ENCODE measurements around the gene JADE1. TPM values are rescaled to one million over a fixed set of nuclear protein-coding genes. Genes with fewer than 3 reads are reported as not detected.

Gene JADE1
- total RNA-seq, 4 donors from 2014 or later = 18.2 to 26.4 (median 19.6) TPM

GRCh38 chr4:128862608-128863311 lies 53.3 kb downstream of the JADE1 start:
- Histone ChIP-seq H3K4me3 (no peak overlapping the region), H3K4me1 (peaks cover 0 to 12% (median 4%) of the 10 kb centered on the region in 4 donors), H3K27me3 (no peaks in the 10 kb centered on the region), H3K9me3 (no peaks in the 10 kb centered on the region), H3K36me3 (peaks cover 0 to 44% (median 0%) of the 10 kb centered on the region in 3 donors), H3K27ac (no peak overlapping the region)
- no peak for TF ChIP-seq POLR2A (IDR thresholded peaks at IDR 0.05)
- DNase-seq = no peak

GRCh38 chr4:128863312-128864075 lies 54.0 kb downstream of the JADE1 start:
- Histone ChIP-seq H3K9me3 (no peaks in the 10 kb centered on the region), H3K27me3 (no peaks in the 10 kb centered on the region), H3K4me1 (peaks cover 0 to 12% (median 4%) of the 10 kb centered on the region in 4 donors), H3K27ac (no peak overlapping the region), H3K36me3 (peaks cover 0 to 39% (median 0%) of the 10 kb centered on the region in 3 donors), H3K4me3 (no peak overlapping the region)
- TF ChIP-seq POLR2A (IDR thresholded peaks at IDR 0.05) (no peak), CTCF (IDR thresholded peaks at IDR 0.05) (peak; percentile 74 to 92 (median 81))
- peak; percentile 51 to 88 (median 80) for DNase-seq

- Histone ChIP-seq H3K36me3 (peaks cover 0 to 44% (median 0%) of the 10 kb centered on the region in 3 donors), H3K9me3 (no peaks in the 10 kb centered on the region), H3K4me1 (peaks cover 0 to 7% (median 3%) of the 10 kb centered on the region in 4 donors), H3K27ac (no peak overlapping the region), H3K4me3 (no peak overlapping the region), H3K27me3 (no peaks in the 10 kb centered on the region)
- no peak for DNase-seq
- TF ChIP-seq POLR2A (IDR thresholded peaks at IDR 0.05) = no peak
Measured at GRCh38 chr4:128865132-128865531, 55.6 kb downstream of the JADE1 start.

GRCh38 chr4:128866269-128866668 lies 56.8 kb downstream of the JADE1 start:
- no peak for DNase-seq
- Histone ChIP-seq H3K36me3 (peaks cover 0 to 44% (median 0%) of the 10 kb centered on the region in 3 donors), H3K4me1 (peaks cover 0 to 7% (median 3%) of the 10 kb centered on the region in 4 donors), H3K4me3 (no peak overlapping the region), H3K9me3 (no peaks in the 10 kb centered on the region), H3K27me3 (no peaks in the 10 kb centered on the region), H3K27ac (no peak overlapping the region)
- no peak for TF ChIP-seq POLR2A (IDR thresholded peaks at IDR 0.05)
- TF ChIP-seq CTCF (IDR thresholded peaks at IDR 0.05) = no peak

GRCh38 chr4:128866691-128867090 lies 57.2 kb downstream of the JADE1 start:
- Histone ChIP-seq H3K4me1 (peaks cover 0 to 6% (median 2%) of the 10 kb centered on the region in 4 donors), H3K36me3 (peaks cover 0 to 44% (median 0%) of the 10 kb centered on the region in 3 donors), H3K4me3 (no peak overlapping the region), H3K27me3 (no peaks in the 10 kb centered on the region), H3K9me3 (no peaks in the 10 kb centered on the region), H3K27ac (no peak overlapping the region)
- no peak for TF ChIP-seq POLR2A (IDR thresholded peaks at IDR 0.05)
- no peak for TF ChIP-seq CTCF (IDR thresholded peaks at IDR 0.05)
- no peak for DNase-seq

GRCh38 chr4:128868758-128869157 lies 59.3 kb downstream of the JADE1 start:
- no peaks in the 10 kb centered on the region for H3K27me3 ChIP-seq

More at GRCh38 chr4:128868758-128869157, 59.3 kb downstream of the JADE1 start:
- Histone ChIP-seq H3K36me3 (peaks cover 0 to 44% (median 0%) of the 10 kb centered on the region in 3 donors), H3K27ac (no peak overlapping the region), H3K9me3 (no peaks in the 10 kb centered on the region), H3K4me3 (no peak overlapping the region), H3K4me1 (no peaks in the 10 kb centered on the region)
- no peak for DNase-seq
- TF ChIP-seq CTCF (IDR thresholded peaks at IDR 0.05) (no peak), POLR2A (IDR thresholded peaks at IDR 0.05) (no peak)
